ENCODE data around the gene DCBLD1. TPM values are rescaled to one million over a fixed set of nuclear protein-coding genes. Genes with fewer than 3 reads are reported as not detected.

DCBLD1 gene
- total and polyA plus RNA-seq, 2 of the 13 experiments (the other 11 are each of a cell fraction or from before 2014, with no cell fraction given), result 23.2 to 41.5 TPM

- TF ChIP-seq ZNF629 (CRISPR knock-in tag; conservative IDR thresholded peaks at IDR 0.05) (no peak), SALL1 (CRISPR knock-in tag; IDR thresholded peaks at IDR 0.05) (peak; percentile 83), MLXIP (CRISPR knock-in tag; IDR thresholded peaks at IDR 0.05; ENCODE audit: borderline replicate concordance) (peak; percentile 14; the same call in 1 of the 2 replicates), RBFOX2 (IDR thresholded peaks at IDR 0.05; ENCODE audit: low read depth, low read length) (peak; percentile 88), TARDBP (CRISPR knock-in tag; IDR thresholded peaks at IDR 0.05) (no peak), ZNF800 (CRISPR knock-in tag; IDR thresholded peaks at IDR 0.05) (peak; percentile 90), ZNF790 (CRISPR knock-in tag; IDR thresholded peaks at IDR 0.05; ENCODE audit: borderline replicate concordance) (peak; percentile 23; the same call in 1 of the 2 replicates), ZFX (CRISPR knock-in tag; IDR thresholded peaks at IDR 0.05; ENCODE audit: low read depth) (peak; percentile 39; the same call in 1 of the 2 replicates), ZFYVE20 (CRISPR knock-in tag; IDR thresholded peaks at IDR 0.05; ENCODE audit: borderline replicate concordance, low read depth) (no peak), ZNF563 (CRISPR knock-in tag; IDR thresholded peaks at IDR 0.05) (peak; percentile 50; the same call in 1 of the 2 replicates), ZSCAN5A (CRISPR knock-in tag; IDR thresholded peaks at IDR 0.05; ENCODE audit: borderline replicate concordance) (no peak), ZNF792 (CRISPR knock-in tag; IDR thresholded peaks at IDR 0.05) (peak; percentile 30; the same call in 1 of the 2 replicates), TMF1 (CRISPR knock-in tag; IDR thresholded peaks at IDR 0.05; ENCODE audit: low read depth) (no peak; the same call in 1 of the 2 replicates), BRD4 (CRISPR knock-in tag; IDR thresholded peaks at IDR 0.05) (peak; percentile 63; the same call in 1 of the 2 replicates), PITX1 (CRISPR knock-in tag; IDR thresholded peaks at IDR 0.05) (peak; percentile 18; the same call in 1 of the 2 replicates), ZNF543 (CRISPR knock-in tag; IDR thresholded peaks at IDR 0.05) (no peak), KLF9 (CRISPR knock-in tag; IDR thresholded peaks at IDR 0.05; ENCODE audit: low read depth) (0 out of 2 replicates have a peak, but pooled peaks have one; percentile 64), SMAD3 (CRISPR knock-in tag; IDR thresholded peaks at IDR 0.05) (no peak)
- TF ChIP-seq, protein P1, sequence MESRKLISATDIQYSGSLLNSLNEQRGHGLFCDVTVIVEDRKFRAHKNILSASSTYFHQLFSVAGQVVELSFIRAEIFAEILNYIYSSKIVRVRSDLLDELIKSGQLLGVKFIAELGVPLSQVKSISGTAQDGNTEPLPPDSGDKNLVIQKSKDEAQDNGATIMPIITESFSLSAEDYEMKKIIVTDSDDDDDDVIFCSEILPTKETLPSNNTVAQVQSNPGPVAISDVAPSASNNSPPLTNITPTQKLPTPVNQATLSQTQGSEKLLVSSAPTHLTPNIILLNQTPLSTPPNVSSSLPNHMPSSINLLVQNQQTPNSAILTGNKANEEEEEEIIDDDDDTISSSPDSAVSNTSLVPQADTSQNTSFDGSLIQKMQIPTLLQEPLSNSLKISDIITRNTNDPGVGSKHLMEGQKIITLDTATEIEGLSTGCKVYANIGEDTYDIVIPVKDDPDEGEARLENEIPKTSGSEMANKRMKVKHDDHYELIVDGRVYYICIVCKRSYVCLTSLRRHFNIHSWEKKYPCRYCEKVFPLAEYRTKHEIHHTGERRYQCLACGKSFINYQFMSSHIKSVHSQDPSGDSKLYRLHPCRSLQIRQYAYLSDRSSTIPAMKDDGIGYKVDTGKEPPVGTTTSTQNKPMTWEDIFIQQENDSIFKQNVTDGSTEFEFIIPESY (CRISPR knock-in tag; IDR thresholded peaks at IDR 0.05), result no peak; the same call in 1 of the 2 replicates
- TF ChIP-seq, protein P2, sequence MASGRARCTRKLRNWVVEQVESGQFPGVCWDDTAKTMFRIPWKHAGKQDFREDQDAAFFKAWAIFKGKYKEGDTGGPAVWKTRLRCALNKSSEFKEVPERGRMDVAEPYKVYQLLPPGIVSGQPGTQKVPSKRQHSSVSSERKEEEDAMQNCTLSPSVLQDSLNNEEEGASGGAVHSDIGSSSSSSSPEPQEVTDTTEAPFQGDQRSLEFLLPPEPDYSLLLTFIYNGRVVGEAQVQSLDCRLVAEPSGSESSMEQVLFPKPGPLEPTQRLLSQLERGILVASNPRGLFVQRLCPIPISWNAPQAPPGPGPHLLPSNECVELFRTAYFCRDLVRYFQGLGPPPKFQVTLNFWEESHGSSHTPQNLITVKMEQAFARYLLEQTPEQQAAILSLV (CRISPR knock-in tag; IDR thresholded peaks at IDR 0.05; ENCODE audit: borderline replicate concordance), result peak; percentile 61; the same call in 1 of the 2 replicates
Observed at GRCh38 chr6:117482240-117483003, at the start of gene DCBLD1 (continued).
